GM19328 (cell line): ENCODE measurements around the gene TMUB1.
A peak's percentile ranks its signal among the peaks of the same experiment; 100 is the strongest.

Source experiments
- ATAC-seq: cut with Tn5 transposase; IDR thresholded peaks from one replicate; pipeline ENCODE4 v1.9.1; 2021; ENCODE audit warnings: mild to moderate bottlenecking, moderate library complexity; ENCODE audit not compliant: unreplicated experiment

Gene TMUB1

GRCh38 chr7:151083071-151083823, at the start of gene TMUB1:
Gene TMUB1 (minus strand): TSS chr7:151083493. CDS start chr7:151082563, 930 bp downstream.
- peak; percentile 50 for ATAC-seq

DNA sequence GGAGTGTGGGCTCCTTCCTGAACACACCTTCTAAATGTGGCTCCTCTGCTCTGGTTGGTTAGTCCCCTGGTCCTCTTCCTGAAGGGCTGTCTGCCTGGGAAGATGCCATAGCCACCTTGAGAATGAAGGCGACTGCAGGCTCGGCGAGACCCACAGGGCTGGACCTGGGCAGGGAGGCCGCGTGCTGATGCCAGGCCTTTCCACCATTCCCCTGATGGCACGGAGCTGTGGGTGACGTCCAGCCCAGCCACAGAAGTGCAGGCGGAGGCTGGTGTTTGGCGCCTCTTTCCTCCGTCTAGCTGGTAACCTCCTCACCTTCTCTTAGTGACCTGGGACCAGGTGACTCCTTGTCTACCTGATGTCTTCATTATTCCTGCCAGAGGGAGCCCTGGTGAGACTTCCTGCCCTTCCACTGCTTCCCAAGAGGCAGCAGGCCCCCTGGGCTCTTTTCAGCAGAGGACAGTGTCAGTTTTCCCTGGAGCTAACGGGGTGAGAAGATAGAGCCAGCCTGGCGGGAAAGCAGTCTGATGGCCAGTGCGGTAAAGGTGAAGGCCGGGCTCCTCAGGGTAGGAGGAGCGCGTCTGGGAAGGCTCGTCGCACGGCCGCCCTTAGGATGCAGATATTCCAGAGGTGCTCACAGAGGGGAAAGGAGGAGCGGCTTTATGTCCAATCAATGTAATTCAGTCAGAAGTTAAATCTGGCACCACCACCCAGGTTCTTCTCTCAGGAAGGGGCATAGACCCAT, 49.3 kb upstream of the TMUB1 start:
- ATAC-seq, result no peak

DNA sequence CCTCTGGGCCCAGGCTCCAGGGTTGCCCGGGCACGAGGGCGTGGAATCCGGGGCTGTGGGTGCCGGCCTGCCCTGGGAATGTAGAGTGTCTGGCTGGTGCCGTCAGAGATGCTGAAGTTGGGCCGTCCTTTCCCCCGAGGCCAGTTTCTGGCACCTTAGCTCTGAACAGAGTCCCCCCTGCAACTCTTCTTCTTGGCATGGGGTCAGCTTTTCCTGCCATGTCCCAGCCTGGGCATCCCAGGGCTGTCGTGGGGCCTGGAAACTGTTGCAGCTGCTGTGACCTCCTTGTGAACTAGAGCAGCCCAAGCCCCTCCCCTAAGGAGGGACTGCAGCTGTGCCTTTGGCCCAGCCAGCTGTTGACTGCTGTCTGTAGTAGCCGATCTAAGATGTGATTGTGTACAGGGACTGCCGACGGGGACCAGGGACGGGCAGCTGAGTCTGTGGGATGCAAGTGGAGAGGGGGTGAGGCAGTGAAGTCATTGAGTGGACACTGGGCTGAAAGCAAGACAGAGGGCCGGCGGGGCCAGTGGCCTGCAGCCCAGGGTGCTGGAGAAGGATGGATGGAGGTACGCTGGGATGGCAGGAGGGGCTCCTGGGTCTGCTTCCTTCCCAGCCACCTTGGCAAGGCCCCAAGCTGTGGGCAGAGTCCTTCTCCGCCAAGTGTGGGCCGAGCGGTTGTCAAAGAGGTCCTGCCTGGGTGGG, 48.5 kb upstream of the TMUB1 start:
- no peak for ATAC-seq

DNA sequence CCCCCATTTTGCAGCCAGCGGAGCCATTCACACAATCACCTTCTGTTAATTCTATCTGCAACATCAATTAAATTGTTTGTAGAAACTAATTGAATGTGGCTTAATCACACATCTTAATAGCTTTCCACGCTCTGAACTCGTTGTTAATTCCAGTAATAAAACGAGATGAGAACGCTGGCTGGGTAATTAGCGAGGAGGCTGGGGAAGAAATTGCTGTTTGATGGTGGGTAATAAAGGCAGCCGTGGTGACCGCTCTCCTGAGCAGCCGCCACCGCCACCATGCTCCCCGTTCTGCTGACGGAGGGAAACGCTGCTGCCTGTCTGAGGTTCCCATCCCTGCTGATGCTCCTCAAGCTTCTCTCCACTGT, 47.9 kb upstream of the TMUB1 start:
- no peak for ATAC-seq

- no peak for ATAC-seq
Observed at GRCh38 chr7:151130741-151131157, 47.5 kb upstream of the TMUB1 start.

- ATAC-seq, result no peak
Observed at GRCh38 chr7:151129960-151130591, 46.8 kb upstream of the TMUB1 start.

DNA sequence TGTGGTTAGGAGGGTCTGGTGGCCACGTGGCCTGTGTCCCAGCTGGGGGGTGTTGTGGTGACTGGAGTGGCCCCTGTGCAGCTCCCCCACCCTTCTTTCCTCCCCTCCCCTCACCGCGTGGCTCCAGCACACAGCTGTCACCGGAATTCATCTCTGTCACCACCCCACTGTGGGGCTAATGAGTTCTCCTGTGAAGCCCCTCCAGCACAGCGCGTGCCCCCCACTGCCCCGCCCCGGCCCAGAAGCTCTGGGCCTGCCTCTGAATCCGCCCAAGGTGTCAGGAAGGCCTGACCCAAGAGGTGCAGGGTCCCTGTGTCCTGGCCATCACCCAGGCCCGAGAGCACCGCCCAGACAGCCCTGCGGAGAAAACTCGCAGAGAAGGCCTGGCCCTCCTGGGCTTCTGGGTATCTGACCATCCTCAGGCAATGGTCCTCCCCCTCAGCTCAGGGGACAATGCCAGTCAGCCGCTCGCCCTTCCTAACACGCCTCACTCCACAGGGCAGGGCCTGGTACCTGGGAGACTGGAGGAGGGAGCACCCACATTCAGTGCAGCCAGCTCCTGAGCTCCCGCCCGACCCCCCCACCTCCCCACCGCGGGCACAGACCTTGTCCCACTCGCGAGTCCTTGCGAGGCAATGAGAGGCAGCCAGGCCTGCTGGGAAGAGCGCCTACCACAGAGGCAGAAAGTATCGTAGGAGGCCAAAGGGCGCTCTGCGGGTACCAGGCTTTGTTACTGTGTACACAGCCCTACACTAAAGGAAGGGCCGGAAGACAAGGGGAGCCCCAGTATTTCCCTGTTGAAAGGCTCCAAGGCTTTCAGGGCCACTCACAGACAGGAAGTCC, 46.0 kb upstream of the TMUB1 start:
- no peak for ATAC-seq

- ATAC-seq, result no peak
Observed at GRCh38 chr7:151128716-151129115, 45.4 kb upstream of the TMUB1 start.

- no peak for ATAC-seq
Observed at GRCh38 chr7:151128144-151128543, 44.9 kb upstream of the TMUB1 start.

DNA sequence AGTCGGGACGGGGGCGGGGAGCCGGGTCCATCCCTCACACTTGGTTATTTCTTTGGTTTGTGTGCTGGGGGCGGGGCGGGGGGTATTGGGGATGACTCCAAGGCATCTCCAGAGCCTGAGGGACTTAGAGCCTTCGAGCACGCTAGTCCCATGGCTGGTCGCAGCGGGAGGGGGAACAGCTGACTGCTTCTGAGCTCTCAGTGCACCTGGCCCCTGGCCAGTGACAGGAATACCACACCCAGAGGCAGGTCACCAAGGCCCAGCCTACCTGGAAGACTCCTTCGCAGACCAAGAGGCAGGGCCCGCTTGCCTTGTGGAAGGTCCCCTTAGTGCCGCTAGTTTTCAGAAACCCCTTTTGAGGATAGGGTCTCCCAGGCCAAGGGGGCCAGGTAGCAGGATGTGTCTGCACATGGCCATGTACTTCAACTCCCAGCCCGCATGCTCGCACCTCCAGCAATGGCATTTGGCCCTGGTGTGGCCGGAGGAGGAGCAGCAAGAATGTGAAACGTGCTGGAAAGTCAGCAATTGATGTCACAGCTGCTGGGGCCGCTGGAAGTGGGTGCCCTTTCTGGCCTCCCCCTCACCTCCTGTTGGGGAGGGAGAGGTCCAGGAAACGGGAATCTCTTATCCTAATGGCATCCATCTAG, 43.3 kb upstream of the TMUB1 start:
- ATAC-seq, result no peak

DNA sequence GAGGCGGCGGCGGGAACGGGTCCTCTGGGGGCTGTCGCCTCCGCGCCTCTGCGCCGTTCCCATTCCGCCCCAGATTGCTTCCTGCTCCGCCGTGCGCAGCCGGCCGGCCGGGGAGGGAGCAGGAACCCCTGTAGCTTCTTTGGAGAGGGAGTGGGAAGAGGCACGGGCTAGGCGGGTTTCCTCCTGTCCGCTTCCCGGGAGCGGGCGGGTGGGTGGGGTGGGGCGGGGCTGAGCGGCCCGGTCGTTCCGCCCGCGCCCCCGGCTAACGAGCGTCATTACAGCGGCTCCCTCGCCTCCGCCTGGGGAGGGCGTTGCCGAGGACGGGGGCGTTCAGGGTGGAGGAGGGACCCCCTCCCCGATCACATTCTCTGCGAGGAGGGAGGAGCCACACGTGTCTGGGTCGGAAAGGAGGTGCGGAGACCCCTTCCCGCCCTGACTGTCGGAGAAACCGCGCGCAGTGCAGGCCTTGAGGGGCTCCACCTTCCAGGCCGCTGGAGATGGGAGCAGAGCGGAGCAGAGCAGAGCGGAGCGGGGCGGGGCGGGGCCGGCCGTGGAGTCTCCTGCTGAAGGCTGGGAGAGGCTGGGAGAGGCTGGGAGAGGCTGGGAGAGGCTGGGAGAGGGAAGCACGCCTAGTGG, 42.7 kb upstream of the TMUB1 start:
- ATAC-seq, result no peak

- ATAC-seq, result no peak
Observed at GRCh38 chr7:151125470-151125845, 42.2 kb upstream of the TMUB1 start.

DNA sequence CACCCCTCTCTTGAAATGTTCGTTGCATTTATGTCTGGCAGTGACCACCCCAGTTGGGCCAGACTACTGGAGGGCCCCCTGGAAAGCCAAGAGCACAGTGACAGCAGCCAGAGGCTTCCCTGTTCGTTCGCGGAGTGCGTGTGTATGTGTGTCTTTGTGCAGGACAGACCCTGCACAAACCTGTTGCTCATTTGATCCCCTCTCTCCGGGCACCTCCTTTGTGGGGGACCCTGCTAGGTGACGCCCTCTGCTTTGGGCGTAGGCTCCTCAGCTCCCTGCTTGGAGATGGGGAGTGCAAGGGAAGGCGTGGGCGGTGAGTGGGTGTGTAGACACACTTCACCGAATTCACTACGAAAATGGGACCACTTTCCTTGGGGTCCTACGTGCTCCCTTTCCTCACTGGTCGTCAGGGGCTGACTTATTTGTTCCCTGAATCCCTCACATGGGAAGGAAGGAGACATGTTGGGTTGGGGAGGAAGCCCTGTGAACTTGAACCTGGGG, 41.7 kb upstream of the TMUB1 start:
- no peak for ATAC-seq

DNA sequence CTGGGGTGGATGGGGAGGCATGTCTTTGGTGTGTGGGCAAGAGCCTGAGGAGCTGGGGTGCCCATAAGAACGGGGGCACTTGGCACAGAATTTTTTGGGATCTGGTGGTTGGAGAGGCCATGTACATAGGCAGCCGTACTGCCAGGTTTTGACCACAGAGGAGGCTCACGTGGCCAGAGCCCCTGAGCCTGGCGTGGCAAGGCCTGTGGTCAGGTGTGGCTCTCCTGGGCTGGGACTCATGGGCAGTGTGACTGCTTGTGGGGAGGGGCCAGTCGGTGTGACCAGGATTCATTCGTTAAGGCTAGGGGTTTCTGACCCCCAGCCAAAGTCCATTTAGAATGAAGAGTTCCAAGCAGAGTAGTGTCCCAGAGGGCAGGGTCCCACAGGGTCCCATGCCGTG, 41.2 kb upstream of the TMUB1 start:
- ATAC-seq, result no peak

GRCh38 chr7:151123822-151124464, 40.6 kb upstream of the TMUB1 start:
- ATAC-seq, result peak; percentile 79

DNA sequence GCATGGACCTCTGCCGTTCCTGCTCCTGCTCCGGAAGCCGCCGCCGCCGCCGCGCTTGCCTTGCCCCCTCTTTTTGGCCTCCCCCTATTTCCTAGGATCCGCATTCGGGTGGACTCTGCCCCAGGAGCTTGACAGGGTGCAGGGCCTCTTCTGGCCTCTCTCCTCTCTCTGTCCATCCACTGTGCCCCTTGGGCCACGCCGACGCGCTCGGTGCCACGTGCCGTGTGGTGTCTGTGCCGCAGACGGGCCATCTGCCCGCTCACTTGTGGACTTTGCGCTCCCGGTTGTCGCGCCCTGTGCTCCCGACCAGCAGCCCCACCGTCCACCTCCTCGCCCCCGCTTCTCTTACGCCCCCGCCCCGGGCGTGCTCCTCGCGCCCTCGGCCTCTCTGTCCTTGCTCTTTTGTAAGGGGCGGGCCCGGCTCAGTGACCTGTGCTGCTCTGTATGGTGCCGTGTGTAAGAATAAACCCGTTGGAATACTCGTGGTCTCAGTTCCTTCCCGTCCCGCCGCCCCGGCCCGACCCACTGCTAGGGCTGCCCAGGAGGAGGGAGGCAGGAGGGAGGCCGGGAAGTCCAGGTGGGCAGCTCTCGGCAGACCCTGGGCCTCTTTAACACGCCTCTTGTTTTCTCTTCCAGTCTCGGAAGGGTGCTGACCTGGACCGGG, 40.0 kb upstream of the TMUB1 start:
- no peak for ATAC-seq

- ATAC-seq, result no peak
Observed at GRCh38 chr7:151122796-151123157, 39.5 kb upstream of the TMUB1 start.

DNA sequence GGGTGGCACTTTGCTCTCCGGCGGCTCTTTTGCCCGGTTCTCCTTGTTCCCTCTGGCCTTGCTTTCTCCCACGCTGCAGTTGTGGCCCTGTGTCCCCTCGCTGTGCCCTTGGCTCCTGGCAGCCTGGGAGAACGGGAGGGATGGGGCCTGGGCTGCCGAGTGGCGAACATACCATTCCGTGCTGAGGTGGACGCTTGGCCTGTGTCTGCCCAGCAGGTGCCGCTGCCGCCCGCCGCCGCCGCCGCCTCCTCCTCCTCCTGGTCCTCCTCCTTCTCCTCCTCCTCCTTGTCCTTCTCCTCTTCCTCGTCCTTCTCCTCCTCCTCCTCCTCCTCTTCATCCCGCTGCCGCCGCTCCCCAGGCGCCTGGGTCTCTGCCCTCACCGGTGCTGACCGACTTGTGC, 39.0 kb upstream of the TMUB1 start:
- ATAC-seq, result no peak
